Esophagus squamous epithelium (tissue), 5 donors: ENCODE data around the gene FUT7. TPM values are rescaled to one million over a fixed set of nuclear protein-coding genes. Genes with fewer than 3 reads are reported as not detected.

Experiments
- DNase-seq: peaks from one replicate; lab custom pipeline; 2025; lab: John Stamatoyannopoulos, UW
- H3K27ac ChIP-seq, 4 donors: fragments of 200-600 bp; sonication (generic); one replicate each; pipeline ENCODE4 v1.5.1; 2016 to 2019; ENCODE audit warnings: mild to moderate bottlenecking in 1 of 4
- H3K27me3 ChIP-seq, 4 donors: fragments of 200-600 bp; sonication (generic); 1 replicate in 3 of 4; 2 replicates in 1 of 4; pipeline versions ENCODE4 v1.5.1 to v1.6.0; 2017 to 2021; ENCODE audit warnings: antibody characterized with exemption in 1 of 4
- H3K36me3 ChIP-seq, 3 donors: fragments of 200-600 bp; sonication (generic); one replicate each; pipeline ENCODE4 v1.5.1; 2016 to 2019
- H3K4me1 ChIP-seq, 3 donors: fragments of 200-600 bp; sonication (generic); one replicate each; pipeline ENCODE4 v1.5.1; 2017 to 2019
- H3K4me3 ChIP-seq, 4 donors: fragments of 200-600 bp; sonication (generic); 1 replicate in 3 of 4; 2 replicates in 1 of 4; pipeline ENCODE4 v1.5.1; 2016 to 2019; ENCODE audit warnings: mild to moderate bottlenecking in 2 of 4, moderate library complexity in 1 of 4
- H3K9me3 ChIP-seq, 3 donors: fragments of 200-600 bp; sonication (generic); one replicate each; pipeline ENCODE4 v1.5.1; 2016 to 2019
- CTCF ChIP-seq, 6 experiments: fragments of 450-650 bp in 4 of 6; fragments of 200-600 bp in 2 of 6; sonication (generic) in 2 of 6; IDR thresholded peaks; one replicate each; pipeline ENCODE4 v1.5.1; 2016 to 2019; ENCODE audit warnings: antibody characterized with exemption in 6 of 6, mild to moderate bottlenecking in 4 of 6, moderate library complexity in 4 of 6
- POLR2A ChIP-seq, 4 donors: fragments of 450-650 bp; IDR thresholded peaks; one replicate each; pipeline ENCODE4 v1.6.1; 2017; ENCODE audit warnings: antibody characterized with exemption in 4 of 4, mild to moderate bottlenecking in 4 of 4, moderate library complexity in 3 of 4
- WGBS, 2 donors: methylation state at CpG; one replicate each; pipeline ENCODE4 v1.1.5; 2018; 5-methylcytosine and 5-hydroxymethylcytosine counted together
- intact Hi-C: fragments of 100-400 bp; cut with DNase I; formaldehyde crosslinking; loops from one replicate; pipeline ENCODE4 v1.15.0; 2022
- total RNA-seq, 4 donors: library from RNA; depleted of rRNA; stranded (reverse); fragments of >200 nt; gene quantifications; one replicate each; pipeline ENCODE4 v1.1.0, GENCODE V29; 2016
- donor health status: DM: yes; HTN: yes; CAD: no.

FUT7 gene
- total RNA-seq, 4 donors from 2014 or later = 0.13 to 0.38 (median 0.21) TPM; not detected in 1

GRCh38 chr9:137030538-137031527, 1.1 kb downstream of the FUT7 start:
- no peak for DNase-seq
- Histone ChIP-seq H3K27me3 (peaks cover 0 to 6% (median 0%) of the 10 kb centered on the region in 4 donors), H3K4me1 (peaks cover 42 to 72% (median 50%) of the 10 kb centered on the region in 3 donors), H3K27ac (peak overlapping the region in 1 of 4 donors; percentile 39), H3K4me3 (peak overlapping the region in 1 of 4 donors; percentile 40), H3K36me3 (no peaks in the 10 kb centered on the region), H3K9me3 (no peaks in the 10 kb centered on the region)
- TF ChIP-seq CTCF (IDR thresholded peaks at IDR 0.05) (no peak), POLR2A (IDR thresholded peaks at IDR 0.05) (no peak)
- intact Hi-C loops = loop anchor here (5.0 kb wide), 1 partner anchor 249 kb away; no protein-coding TSS in a partner anchor
- WGBS, 2 donors = 61 to 73% methylated on average over 9 to 21 of the region's 65 CpGs

GRCh38 chr9:137030006-137030405, 1.9 kb downstream of the FUT7 start:
- WGBS, 2 donors = 43% methylated on average over 6 of the region's 15 CpGs; no CpG with 5 or more reads in 1 of the 2 donors
- Histone ChIP-seq H3K27me3 (peaks cover 0 to 5% (median 0%) of the 10 kb centered on the region in 4 donors), H3K27ac (peak overlapping the region in 1 of 4 donors; percentile 39), H3K4me3 (peak overlapping the region in 1 of 4 donors; percentile 40), H3K4me1 (peaks cover 36 to 73% (median 42%) of the 10 kb centered on the region in 3 donors), H3K36me3 (no peaks in the 10 kb centered on the region), H3K9me3 (no peaks in the 10 kb centered on the region)
- TF ChIP-seq CTCF (IDR thresholded peaks at IDR 0.05) = no peak
- TF ChIP-seq POLR2A (IDR thresholded peaks at IDR 0.05) = no peak
- no peak for DNase-seq
- intact Hi-C loops = loop anchor here (5.0 kb wide), 1 partner anchor 248 kb away; no protein-coding TSS in a partner anchor

- peak overlapping the region; percentile 33 to 82 (median 62) for H3K4me3 ChIP-seq
- peaks cover 29 to 67% (median 35%) of the 10 kb centered on the region in 3 donors for H3K4me1 ChIP-seq
- intact Hi-C loops = loop anchor here (5.0 kb wide), 1 partner anchor 87 kb away; the partner anchor contains the start of gene FBXW5
These were observed 2.6 kb downstream of the FUT7 start for GRCh38 chr9:137029058-137029936.

More at GRCh38 chr9:137029058-137029936, 2.6 kb downstream of the FUT7 start:
- 5 to 10% methylated on average over 7 to 8 of the region's 19 CpGs for WGBS, 2 donors
- no peak for DNase-seq
- Histone ChIP-seq H3K36me3 (no peaks in the 10 kb centered on the region), H3K27me3 (peaks cover 0 to under 1% (median 0%) of the 10 kb centered on the region in 4 donors), H3K27ac (peak overlapping the region; percentile 5 to 72 (median 52)), H3K9me3 (no peaks in the 10 kb centered on the region)
- TF ChIP-seq POLR2A (IDR thresholded peaks at IDR 0.05) (no peak), CTCF (IDR thresholded peaks at IDR 0.05) (peak; percentile 66 to 90 (median 85))
